K562 (cell line): ENCODE data around the gene HSPA6. TPM values are rescaled to one million over a fixed set of nuclear protein-coding genes. Genes with fewer than 3 reads are reported as not detected.
"Not testable (repeated sequence)": the region's sequence is repeated elsewhere in the genome, so short reads cannot be mapped to it uniquely, and the experiment has no call there.

ENCODE experiments used
- ATAC-seq: fragments of 200-7000 bp; cut with Tn5 transposase; 3 replicates; pipeline ENCODE4 v1.9.1; 2020; ENCODE audit warnings: moderate library complexity
- BruUV-seq: library from RNA; stranded (reverse); fragments of 400-500 nt; replicated peaks from 2 replicates; lab custom pipeline; 2021; lab: Mats Ljungman, UMichigan
- CTCF ChIA-PET: fragments of 300-600 bp; formaldehyde crosslinking; extraction: SDS; loops from one replicate; lab custom pipeline; 2021; ENCODE audit warnings: low intra/inter-chr PET ratio; lab: Yijun Ruan, JAX
- POLR2A ChIA-PET: fragments of 300-600, 350-650 bp; sonication (Branson Sonifier 250); formaldehyde crosslinking; extraction: SDS; loops from one replicate; lab custom pipeline; 2021; ENCODE audit warnings: antibody characterized with exemption, inconsistent platforms; lab: Yijun Ruan, JAX
- DNase-seq, 4 experiments: peaks; one replicate each; pipeline versions ENCODE4 v3.0.0 to v3.0.0-alpha.2; 2011 to 2018; ENCODE audit warnings: low spot score in 3 of 4, mixed read lengths in 3 of 4; ENCODE audit errors: extremely low read depth in 1 of 4
- FAIRE-seq: peaks from 2 replicates; lab custom pipeline; 2011; peaks lifted over from hg19 to GRCh38; lab: Jason Lieb, UNC
- H2AFZ ChIP-seq: 2 replicates; pipeline ENCODE4 v1.6.0; 2011; ENCODE audit warnings: low read depth, low read length, control low read depth, inconsistent platforms
- H3K27ac ChIP-seq: fragments of 200-600 bp; 3 replicates; pipeline ENCODE4 v1.8.0; 2011; ENCODE audit warnings: low read depth, mild to moderate bottlenecking, control low read depth, inconsistent platforms, low read length, moderate library complexity, mixed read lengths; ENCODE audit errors: extremely low read depth
- H3K27me3 ChIP-seq, 2 experiments: fragments of 300-600 bp in 1 of 2; 2 replicates in 1 of 2; 3 replicates in 1 of 2; pipeline versions ENCODE4 v1.6.0 to v1.8.0; 2011; ENCODE audit warnings: inconsistent platforms in 2 of 2, low read length in 2 of 2, mild to moderate bottlenecking in 1 of 2, mixed read lengths in 1 of 2, moderate library complexity in 1 of 2; ENCODE audit not compliant: control insufficient read depth in 2 of 2, insufficient read depth in 2 of 2
- H3K36me3 ChIP-seq: fragments of 300-600 bp; 3 replicates; pipeline ENCODE4 v1.8.0; 2011; ENCODE audit warnings: mild to moderate bottlenecking, low read length, inconsistent platforms; ENCODE audit not compliant: control insufficient read depth, insufficient read depth
- H3K4me1 ChIP-seq, 2 experiments: fragments of 200-600 bp in 1 of 2; replicated peaks in 1 of 2; 2 replicates in 1 of 2; 3 replicates in 1 of 2; pipeline versions ENCODE4 v1.5.1 to v1.8.0; 2011; ENCODE audit warnings: inconsistent platforms in 2 of 2, low read length in 2 of 2, mild to moderate bottlenecking in 1 of 2, mixed read lengths in 1 of 2, moderate library complexity in 1 of 2; ENCODE audit not compliant: control insufficient read depth in 2 of 2, insufficient read depth in 2 of 2
- H3K4me2 ChIP-seq: 2 replicates; pipeline ENCODE4 v1.6.1; 2011; ENCODE audit warnings: low read length, control low read depth, inconsistent platforms, mixed read lengths; ENCODE audit not compliant: insufficient read depth
- H3K4me3 ChIP-seq: fragments of 200-600 bp; sonication (generic), shearing (Covaris generic); 2 replicates; pipeline ENCODE4 v1.5.1; 2016; ENCODE audit warnings: control low read depth, inconsistent platforms
- H3K79me2 ChIP-seq: fragments of 200-600 bp; 3 replicates; pipeline ENCODE4 v1.8.0; 2011; ENCODE audit warnings: low read length, inconsistent platforms; ENCODE audit not compliant: control insufficient read depth, insufficient read depth
- H3K9ac ChIP-seq, 2 experiments: 2 replicates each; pipeline versions ENCODE4 v1.6.0 to v1.6.1; 2011; ENCODE audit warnings: low read depth in 2 of 2, low read length in 2 of 2, control low read depth in 1 of 2, inconsistent platforms in 1 of 2, mild to moderate bottlenecking in 1 of 2, mixed read lengths in 1 of 2; ENCODE audit not compliant: insufficient read depth in 1 of 2
- H3K9me1 ChIP-seq: one replicate; pipeline ENCODE4 v1.6.0; 2011; ENCODE audit warnings: inconsistent platforms, mild to moderate bottlenecking, low read length, moderate library complexity; ENCODE audit not compliant: control insufficient read depth, insufficient read depth
- H3K9me3 ChIP-seq: replicated peaks from 2 replicates; pipeline ENCODE4 v1.5.1; 2011; ENCODE audit warnings: low read depth, low read length, inconsistent platforms; ENCODE audit not compliant: control insufficient read depth, insufficient read depth
- H4K20me1 ChIP-seq: replicated peaks from 2 replicates; pipeline ENCODE4 v1.6.1; 2011; ENCODE audit warnings: low read length, inconsistent platforms, mixed read lengths; ENCODE audit not compliant: control insufficient read depth, insufficient read depth
- CHD1 ChIP-seq: fragments of 200-600 bp; sonication (generic); IDR thresholded peaks from one replicate; pipeline ENCODE4 v1.6.1; 2012; ENCODE audit warnings: mild to moderate bottlenecking, moderate library complexity, low read length, inconsistent platforms
- DPF2 ChIP-seq: fragments of 450-650 bp; IDR thresholded peaks from 2 replicates; pipeline ENCODE4 v1.6.1; 2016
- FOXK2 ChIP-seq, 2 experiments: fragments of 450-650 bp; IDR thresholded peaks in 1 of 2; conservative IDR thresholded peaks in 1 of 2; 2 replicates each; pipeline ENCODE4 v1.6.1; 2016; ENCODE audit warnings: low read depth in 2 of 2, mild to moderate bottlenecking in 1 of 2
- KDM5B ChIP-seq: fragments of 200-600 bp; sonication (generic); IDR thresholded peaks from 2 replicates; pipeline ENCODE4 v1.6.1; 2012; ENCODE audit warnings: low read depth, mild to moderate bottlenecking, moderate library complexity, low read length, control low read depth, inconsistent platforms; ENCODE audit not compliant: insufficient replicate concordance
- MIER1 ChIP-seq: fragments of 450-650 bp; IDR thresholded peaks from 2 replicates; pipeline ENCODE4 v1.6.1; 2016; ENCODE audit warnings: antibody characterized with exemption, mild to moderate bottlenecking, low read depth
- NFRKB ChIP-seq: fragments of 450-650 bp; IDR thresholded peaks from 2 replicates; pipeline ENCODE4 v1.6.1; 2016; ENCODE audit warnings: low read depth
- NR4A1 ChIP-seq, 2 experiments: fragments of 250-450 bp in 1 of 2; fragments of 450-650 bp in 1 of 2; sonication (Bioruptor Pico) in 1 of 2; IDR thresholded peaks; 2 replicates each; pipeline versions ENCODE4 v1.4.0 to v1.6.1; 2016 to 2020; ENCODE audit warnings: mild to moderate bottlenecking in 2 of 2, missing compliant biosample characterization in 1 of 2, missing genetic modification characterization in 1 of 2, moderate library complexity in 1 of 2
- SMARCA4 ChIP-seq: fragments of 450-650 bp; IDR thresholded peaks from 2 replicates; pipeline ENCODE4 v1.6.1; 2016
- SMARCA5 ChIP-seq: fragments of 450-650 bp; IDR thresholded peaks from 2 replicates; pipeline ENCODE4 v1.6.1; 2016
- SRF ChIP-seq, 2 experiments: fragments of 250-450, 450-650 bp in 1 of 2; sonication (Bioruptor Pico) in 1 of 2; sonication (generic) in 1 of 2; formaldehyde crosslinking; IDR thresholded peaks; 2 replicates each; pipeline versions ENCODE4 v1.5.0 to v1.5.1; 2020 to 2022; ENCODE audit warnings: mild to moderate bottlenecking in 1 of 2, missing genetic modification reagents in 1 of 2
- TAF7 ChIP-seq: fragments of 450-650 bp; IDR thresholded peaks from 2 replicates; pipeline ENCODE4 v1.6.1; 2016; ENCODE audit warnings: missing genetic modification characterization, missing compliant biosample characterization
- ZFX ChIP-seq: sonication (generic); formaldehyde crosslinking; IDR thresholded peaks from 2 replicates; pipeline ENCODE4 v1.8.0; 2022; ENCODE audit warnings: mild to moderate bottlenecking, missing genetic modification reagents, moderate library complexity
- WGBS: fragments of 100-300 bp; shearing (Covaris generic); methylation state at CpG from one replicate; pipeline ENCODE4 v1.1.6; 2016; ENCODE audit warnings: low coverage, mixed read lengths; ENCODE audit not compliant: insufficient coverage; ENCODE audit errors: missing lambda C conversion rate; 5-methylcytosine and 5-hydroxymethylcytosine counted together
- in situ Hi-C: fragments of 300-500 bp; cut with MboI; formaldehyde crosslinking; loops from 4 replicates; pipeline ENCODE4 v1.15.0; 2018; ENCODE audit warnings: inconsistent platforms, mixed read lengths
- intact Hi-C: fragments of 100-400 bp; cut with micrococcal nuclease; formaldehyde crosslinking; loops from 2 replicates; pipeline ENCODE4 v1.14.2; 2022
- polyA plus RNA-seq, 8 experiments: library from polyadenylated mRNA; depleted of rRNA in 4 of 8; stranded (reverse) in 5 of 8; unstranded in 3 of 8; fragments of >200 nt; fragmentation: Nextera tagmentation in 2 of 8; fragmentation: Illumina TruSeq in 1 of 8; extraction: Ambion mirVana in 2 of 8; extraction: Trizol in 1 of 8; gene quantifications; 2 replicates each; pipeline versions ENCODE4 v1.2.1 to v1.2.3, GENCODE V29; 2011 to 2014; ENCODE audit warnings: inconsistent platforms in 1 of 8, missing spikeins in 1 of 8
- total RNA-seq, 7 experiments: library from RNA; depleted of rRNA in 6 of 7; stranded (reverse); fragments of >200 nt in 6 of 7; fragmentation: Illumina TruSeq in 2 of 7; extraction: Trizol in 2 of 7; gene quantifications; 2 replicates each; pipeline versions ENCODE4 v1.2.1 to v1.2.3, GENCODE V29; 2011 to 2021; ENCODE audit warnings: low replicate concordance in 1 of 7
- TF ChIP-seq, protein P1 (sequence below), 2 experiments: IDR thresholded peaks; 2 replicates each; pipeline ENCODE4 v1.6.1; 2012; ENCODE audit warnings: improper control_type of control experiment in 2 of 2, low read depth in 2 of 2, low read length in 2 of 2, borderline replicate concordance in 1 of 2

HSPA6 gene
- total and polyA plus RNA-seq, 9 of the 15 experiments (the other 6 are each of a cell fraction or from before 2014, with no cell fraction given): 0.15 to 10.0 (median 2.4) TPM

DNA sequence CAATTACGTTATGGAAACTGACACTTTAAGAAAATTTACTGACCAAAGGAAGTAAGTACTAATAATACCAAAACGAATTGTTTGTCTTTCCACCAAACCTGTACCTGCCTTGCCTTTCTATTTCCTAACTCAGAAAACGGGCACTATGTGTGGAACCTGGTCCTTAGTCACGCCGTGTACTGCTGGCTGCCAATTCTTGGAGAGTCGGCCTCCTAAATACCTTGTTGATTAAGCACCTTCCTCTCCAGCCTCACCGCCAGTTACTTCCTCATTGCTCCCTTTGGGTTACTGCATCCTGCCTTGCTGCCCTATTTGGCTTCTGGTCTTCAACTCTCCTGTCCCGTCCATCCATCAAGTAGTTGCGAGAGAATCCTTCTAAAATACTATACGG is 16.2 kb downstream of the HSPA6 start:
- H2AFZ ChIP-seq: peak overlapping the region; percentile 35
- H3K79me2 ChIP-seq; BruUV-seq; H3K9me3 ChIP-seq; H3K27me3 ChIP-seq; CTCF ChIA-PET; H3K36me3 ChIP-seq; H3K9me1 ChIP-seq; H4K20me1 ChIP-seq; TF ChIP-seq NR4A1 (CRISPR knock-in tag; IDR thresholded peaks at IDR 0.05): not testable (repeated sequence)
- H3K4me2 ChIP-seq: peak overlapping the region; percentile 81
- ATAC-seq (peak; percentile 49), DNase-seq (peak in 2 of 4 experiments; percentile 12 to 50), FAIRE-seq (peak; percentile 6)
- TF ChIP-seq SMARCA4 (peak; percentile 34; the same call in 1 of the 2 replicates), TAF7 (tag) (peak; percentile 18; the same call in 1 of the 2 replicates), FOXK2 (conservative IDR thresholded peaks at IDR 0.05 in 1 of 2, IDR thresholded peaks at IDR 0.05 in 1 of 2; ENCODE audit: low read depth in 2 of 2) (peak; percentile 16 to 44; a peak in 1 of 4 replicates), KDM5B (peak; percentile 9), NR4A1 (tag; IDR thresholded peaks at IDR 0.05) (0 out of 2 replicates have a peak, but pooled peaks have one; percentile 30), SMARCA5 (peak; percentile 24; the same call in 1 of the 2 replicates), MIER1 (0 out of 2 replicates have a peak, but pooled peaks have one; percentile 1), CHD1 (peak; percentile 86), NFRKB (peak; percentile 38; the same call in 1 of the 2 replicates), SRF (CRISPR knock-in tag; IDR thresholded peaks at IDR 0.05) (peak in 1 of 2 experiments; percentile 34; a peak in 1 of 4 replicates), DPF2 (0 out of 2 replicates have a peak, but pooled peaks have one; percentile 8), ZFX (CRISPR knock-in tag) (peak; percentile 66)
- TF ChIP-seq, protein P1, sequence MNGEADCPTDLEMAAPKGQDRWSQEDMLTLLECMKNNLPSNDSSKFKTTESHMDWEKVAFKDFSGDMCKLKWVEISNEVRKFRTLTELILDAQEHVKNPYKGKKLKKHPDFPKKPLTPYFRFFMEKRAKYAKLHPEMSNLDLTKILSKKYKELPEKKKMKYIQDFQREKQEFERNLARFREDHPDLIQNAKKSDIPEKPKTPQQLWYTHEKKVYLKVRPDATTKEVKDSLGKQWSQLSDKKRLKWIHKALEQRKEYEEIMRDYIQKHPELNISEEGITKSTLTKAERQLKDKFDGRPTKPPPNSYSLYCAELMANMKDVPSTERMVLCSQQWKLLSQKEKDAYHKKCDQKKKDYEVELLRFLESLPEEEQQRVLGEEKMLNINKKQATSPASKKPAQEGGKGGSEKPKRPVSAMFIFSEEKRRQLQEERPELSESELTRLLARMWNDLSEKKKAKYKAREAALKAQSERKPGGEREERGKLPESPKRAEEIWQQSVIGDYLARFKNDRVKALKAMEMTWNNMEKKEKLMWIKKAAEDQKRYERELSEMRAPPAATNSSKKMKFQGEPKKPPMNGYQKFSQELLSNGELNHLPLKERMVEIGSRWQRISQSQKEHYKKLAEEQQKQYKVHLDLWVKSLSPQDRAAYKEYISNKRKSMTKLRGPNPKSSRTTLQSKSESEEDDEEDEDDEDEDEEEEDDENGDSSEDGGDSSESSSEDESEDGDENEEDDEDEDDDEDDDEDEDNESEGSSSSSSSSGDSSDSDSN (IDR thresholded peaks at IDR 0.05; ENCODE audit: borderline replicate concordance in 1 of 2, low read depth in 2 of 2, low read length in 2 of 2): peak in 1 of 2 experiments; percentile 11; a peak in 2 of 4 replicates
- H3K4me3 ChIP-seq: peak overlapping the region; percentile 62
- H3K27ac ChIP-seq: peak overlapping the region; percentile 94
- intact Hi-C loops: loop anchor here (1.0 to 5.0 kb wide), 3 partner anchors 9 to 201 kb away; partner anchors contain the start of gene FCGR2A
- peaks cover 0 to 17% of the 10 kb centered on the region in 2 experiments; a peak in 4 of 5 replicates for H3K4me1 ChIP-seq
- in situ Hi-C loops: loop anchor here (5.0 kb wide), 1 partner anchor 82 kb away; no protein-coding TSS in a partner anchor
- peak overlapping the region; percentile 86 to 89; a peak in 3 of 4 replicates for H3K9ac ChIP-seq
- POLR2A ChIA-PET: interaction anchor here (1.0 kb wide), 1 partner anchor 209 kb away, joined by 3 read pairs; the partner anchor contains the start of gene DUSP12
- WGBS: 2% methylated on average over 10 of the region's 10 CpGs
